Measurements from ENCODE around the gene RP2.
A peak's percentile ranks its signal among the peaks of the same experiment; 100 is the strongest.

The RP2 gene

GRCh38 chrX:46844913-46845312, 8.1 kb downstream of the RP2 start:
- DNase-seq (ENCODE audit: low read depth), result no peak

- DNase-seq (ENCODE audit: low read depth), result no peak
Observed at GRCh38 chrX:46849933-46850332, 13.1 kb downstream of the RP2 start.

GRCh38 chrX:46850771-46851170, 13.9 kb downstream of the RP2 start:
- DNase-seq (ENCODE audit: low read depth), result no peak

- no peak for DNase-seq (ENCODE audit: low read depth)
Observed at GRCh38 chrX:46856483-46856882, 19.6 kb downstream of the RP2 start.

GRCh38 chrX:46860557-46860956, 23.7 kb downstream of the RP2 start:
- no peak for DNase-seq (ENCODE audit: low read depth)

- DNase-seq (ENCODE audit: low read depth), result no peak
Observed at GRCh38 chrX:46863072-46863471, 26.2 kb downstream of the RP2 start.

GRCh38 chrX:46864606-46865005, 27.8 kb downstream of the RP2 start:
- DNase-seq (ENCODE audit: low read depth), result no peak

- DNase-seq (ENCODE audit: low read depth), result no peak
Observed at GRCh38 chrX:46865281-46865680, 28.4 kb downstream of the RP2 start.

- no peak for DNase-seq (ENCODE audit: low read depth)
Observed at GRCh38 chrX:46866726-46867125, 29.9 kb downstream of the RP2 start.

GRCh38 chrX:46873746-46874145, 36.9 kb downstream of the RP2 start:
- DNase-seq (ENCODE audit: low read depth), result no peak

GRCh38 chrX:46876901-46877300, 40.1 kb downstream of the RP2 start:
- no peak for DNase-seq (ENCODE audit: low read depth)

- no peak for DNase-seq (ENCODE audit: low read depth)
Observed at GRCh38 chrX:46882266-46882665, 45.4 kb downstream of the RP2 start.

GRCh38 chrX:46884799-46885198, 48.0 kb downstream of the RP2 start:
- no peak for DNase-seq (ENCODE audit: low read depth)

- no peak for DNase-seq (ENCODE audit: low read depth)
Observed at GRCh38 chrX:46898207-46898606, 61.4 kb downstream of the RP2 start.

GRCh38 chrX:46903458-46904242, 66.8 kb downstream of the RP2 start:
- peak; percentile 32 for DNase-seq (ENCODE audit: low read depth)

- DNase-seq (ENCODE audit: low read depth), result no peak
Observed at GRCh38 chrX:46904626-46905025, 67.8 kb downstream of the RP2 start.

- DNase-seq (ENCODE audit: low read depth), result no peak
Observed at GRCh38 chrX:46910415-46910814, 73.6 kb downstream of the RP2 start.

- DNase-seq (ENCODE audit: low read depth), result no peak
Observed at GRCh38 chrX:46912098-46912602, 75.3 kb downstream of the RP2 start, which contains the start of gene JADE3. TSS of gene JADE3 (plus strand) at chrX:46912421. CDS start at chrX:46984895, 72,474 bp downstream.

GRCh38 chrX:46912603-46913491, 76.0 kb downstream of the RP2 start:
- DNase-seq (ENCODE audit: low read depth), result no peak

- no peak for DNase-seq (ENCODE audit: low read depth)
Observed at GRCh38 chrX:46913667-46914066, 76.8 kb downstream of the RP2 start.

GRCh38 chrX:46916273-46916672, 79.4 kb downstream of the RP2 start:
- no peak for DNase-seq (ENCODE audit: low read depth)

GRCh38 chrX:46917622-46918021, 80.8 kb downstream of the RP2 start:
- DNase-seq (ENCODE audit: low read depth), result no peak

GRCh38 chrX:46918434-46918833, 81.6 kb downstream of the RP2 start:
- no peak for DNase-seq (ENCODE audit: low read depth)

All from stimulated activated CD8-positive, alpha-beta memory T cell treated with anti-CD3 and anti-CD28 coated beads, Interleukin-12 subunit alpha, Interleukin-12 subunit beta, amount 100 ng/mL, for 4 hours (primary cell).